ENCODE measurements around the gene PDSS2. TPM values are rescaled to one million over a fixed set of nuclear protein-coding genes. Genes with fewer than 3 reads are reported as not detected.
"Not testable (repeated sequence)": the region's sequence is repeated elsewhere in the genome, so short reads cannot be mapped to it uniquely, and the experiment has no call there.

Gene PDSS2
- polyA plus RNA-seq, 1 donor (not counting 4 experiments of a cell fraction or from before 2014, with no cell fraction given), result 12.5 TPM

GRCh38 chr6:107196152-107196551, 263.2 kb downstream of the PDSS2 start:
- no peak for FAIRE-seq
- H3K79me2 ChIP-seq (ENCODE audit: control insufficient read depth, insufficient read depth, low read length), result no peaks in the 10 kb centered on the region
- H3K4me2 ChIP-seq (ENCODE audit: control insufficient read depth, extremely low read depth, insufficient read depth, low read depth, low read length), result no peak overlapping the region
- TF ChIP-seq CTCF (optimal IDR thresholded peaks at IDR 0.05 in 1 of 3, IDR thresholded peaks at IDR 0.05 in 1 of 3, conservative IDR thresholded peaks at IDR 0.05 in 1 of 3; ENCODE audit: extremely low read depth in 1 of 3, insufficient read depth in 2 of 3, low read length in 3 of 3), result no peak
- TF ChIP-seq EZH2 (IDR thresholded peaks at IDR 0.05; ENCODE audit: low read length), result no peak
- H3K4me1 ChIP-seq (ENCODE audit: control insufficient read depth, extremely low read depth, insufficient read depth, low read length), result no peaks in the 10 kb centered on the region
- no peaks in the 10 kb centered on the region for H3K36me3 ChIP-seq (ENCODE audit: control insufficient read depth in 2 of 2, extremely low read depth in 1 of 2, insufficient read depth in 2 of 2, low read length in 2 of 2)
- H3K9me1 ChIP-seq (ENCODE audit: control insufficient read depth, extremely low read depth, insufficient read depth, low read length), result no peaks in the 10 kb centered on the region
- no peak overlapping the region for H2AFZ ChIP-seq (ENCODE audit: control insufficient read depth, low read length)
- no peaks in the 10 kb centered on the region for H3K9me3 ChIP-seq (ENCODE audit: control insufficient read depth, low read depth, low read length)
- H3K27me3 ChIP-seq (ENCODE audit: control insufficient read depth, extremely low read depth, insufficient read depth, low read length), result no peaks in the 10 kb centered on the region
- DNase-seq (ENCODE audit: low read depth, low spot score), result no peak
- no peak overlapping the region for H3K4me3 ChIP-seq (ENCODE audit: control insufficient read depth in 2 of 3, extremely low read depth in 1 of 3, insufficient read depth in 2 of 3, low read depth in 1 of 3, low read length in 3 of 3)
- dilution Hi-C loops (cut with MboI; ENCODE audit: extremely low pct_ligation_motif_present, low sequenced_read_pairs), result no loop called here
- no peak overlapping the region for H3K27ac ChIP-seq (ENCODE audit: control insufficient read depth, insufficient read depth, low read length)
- H3K9ac ChIP-seq (ENCODE audit: control insufficient read depth, extremely low read depth, insufficient read depth, low read length), result no peak overlapping the region
- no peaks in the 10 kb centered on the region for H4K20me1 ChIP-seq (ENCODE audit: control insufficient read depth, extremely low read depth, insufficient read depth, low read length)

DNA sequence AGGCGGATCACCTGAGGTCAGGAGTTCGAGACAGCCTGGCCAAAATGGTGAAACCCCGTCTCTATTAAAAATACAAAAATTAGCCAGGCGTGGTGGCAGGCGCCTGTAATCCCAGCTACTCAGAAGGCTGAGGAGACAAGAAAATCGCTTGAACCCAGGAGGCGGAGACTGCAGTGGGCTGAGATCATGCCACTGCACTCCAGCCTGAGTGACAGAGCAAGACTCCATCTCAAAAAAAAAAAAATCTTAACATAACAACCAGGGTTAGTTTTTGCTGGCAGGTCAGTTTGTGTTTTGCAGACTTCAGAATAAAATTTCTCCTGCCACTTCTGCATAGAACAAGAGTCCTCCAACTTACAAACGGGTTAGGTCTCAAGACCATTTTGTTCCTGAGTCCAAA, 264.6 kb downstream of the PDSS2 start:
- H3K27me3 ChIP-seq (ENCODE audit: control insufficient read depth, extremely low read depth, insufficient read depth, low read length); H3K9me1 ChIP-seq (ENCODE audit: control insufficient read depth, extremely low read depth, insufficient read depth, low read length); DNase-seq (ENCODE audit: low read depth, low spot score); H3K27ac ChIP-seq (ENCODE audit: control insufficient read depth, insufficient read depth, low read length); H3K4me1 ChIP-seq (ENCODE audit: control insufficient read depth, extremely low read depth, insufficient read depth, low read length); H2AFZ ChIP-seq (ENCODE audit: control insufficient read depth, low read length); H3K36me3 ChIP-seq (ENCODE audit: control insufficient read depth in 2 of 2, extremely low read depth in 1 of 2, insufficient read depth in 2 of 2, low read length in 2 of 2); H4K20me1 ChIP-seq (ENCODE audit: control insufficient read depth, extremely low read depth, insufficient read depth, low read length); H3K4me3 ChIP-seq (ENCODE audit: control insufficient read depth in 2 of 3, extremely low read depth in 1 of 3, insufficient read depth in 2 of 3, low read depth in 1 of 3, low read length in 3 of 3); H3K9me3 ChIP-seq (ENCODE audit: control insufficient read depth, low read depth, low read length); H3K9ac ChIP-seq (ENCODE audit: control insufficient read depth, extremely low read depth, insufficient read depth, low read length); dilution Hi-C loops (cut with MboI; ENCODE audit: extremely low pct_ligation_motif_present, low sequenced_read_pairs); H3K4me2 ChIP-seq (ENCODE audit: control insufficient read depth, extremely low read depth, insufficient read depth, low read depth, low read length); FAIRE-seq; H3K79me2 ChIP-seq (ENCODE audit: control insufficient read depth, insufficient read depth, low read length): not testable (repeated sequence)

DNA sequence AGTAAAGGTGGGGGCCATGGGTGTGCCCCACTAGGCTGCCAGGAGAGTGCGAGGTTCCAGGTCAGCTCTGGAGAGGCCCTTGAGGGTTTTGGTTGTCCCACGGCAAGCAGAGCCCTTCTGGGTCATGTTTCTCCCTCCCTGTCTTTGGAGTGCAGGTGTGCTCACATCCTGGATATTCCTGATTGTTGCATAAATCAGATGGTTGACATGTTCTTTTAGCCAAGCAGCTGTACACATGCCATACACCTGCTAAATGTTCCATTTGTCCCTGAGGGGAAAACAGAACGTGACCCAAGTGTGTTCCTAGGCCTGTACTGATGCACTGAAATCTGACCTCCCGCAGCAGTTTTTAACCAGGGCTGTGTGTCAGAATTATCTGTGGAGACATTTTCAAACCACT, 266.5 kb downstream of the PDSS2 start:
- no peaks in the 10 kb centered on the region for H3K9me1 ChIP-seq (ENCODE audit: control insufficient read depth, extremely low read depth, insufficient read depth, low read length)
- no peaks in the 10 kb centered on the region for H4K20me1 ChIP-seq (ENCODE audit: control insufficient read depth, extremely low read depth, insufficient read depth, low read length)
- H3K27ac ChIP-seq (ENCODE audit: control insufficient read depth, insufficient read depth, low read length), result no peak overlapping the region
- no peaks in the 10 kb centered on the region for H3K27me3 ChIP-seq (ENCODE audit: control insufficient read depth, extremely low read depth, insufficient read depth, low read length)
- no peaks in the 10 kb centered on the region for H3K79me2 ChIP-seq (ENCODE audit: control insufficient read depth, insufficient read depth, low read length)
- no peak overlapping the region for H2AFZ ChIP-seq (ENCODE audit: control insufficient read depth, low read length)
- FAIRE-seq (no peak), DNase-seq (ENCODE audit: low read depth, low spot score) (no peak)
- H3K36me3 ChIP-seq (ENCODE audit: control insufficient read depth in 2 of 2, extremely low read depth in 1 of 2, insufficient read depth in 2 of 2, low read length in 2 of 2), result no peaks in the 10 kb centered on the region
- H3K4me1 ChIP-seq (ENCODE audit: control insufficient read depth, extremely low read depth, insufficient read depth, low read length), result no peaks in the 10 kb centered on the region
- no peak for TF ChIP-seq CTCF (optimal IDR thresholded peaks at IDR 0.05 in 1 of 3, IDR thresholded peaks at IDR 0.05 in 1 of 3, conservative IDR thresholded peaks at IDR 0.05 in 1 of 3; ENCODE audit: extremely low read depth in 1 of 3, insufficient read depth in 2 of 3, low read length in 3 of 3)
- TF ChIP-seq EZH2 (IDR thresholded peaks at IDR 0.05; ENCODE audit: low read length), result no peak
- no peak overlapping the region for H3K4me2 ChIP-seq (ENCODE audit: control insufficient read depth, extremely low read depth, insufficient read depth, low read depth, low read length)
- dilution Hi-C loops (cut with MboI; ENCODE audit: extremely low pct_ligation_motif_present, low sequenced_read_pairs), result no loop called here
- H3K9ac ChIP-seq (ENCODE audit: control insufficient read depth, extremely low read depth, insufficient read depth, low read length), result no peak overlapping the region
- H3K9me3 ChIP-seq (ENCODE audit: control insufficient read depth, low read depth, low read length), result no peaks in the 10 kb centered on the region
- H3K4me3 ChIP-seq (ENCODE audit: control insufficient read depth in 2 of 3, extremely low read depth in 1 of 3, insufficient read depth in 2 of 3, low read depth in 1 of 3, low read length in 3 of 3), result no peak overlapping the region

Measured in keratinocyte (primary cell).